ENCODE data around the gene COPG1. TPM values are rescaled to one million over a fixed set of nuclear protein-coding genes. Genes with fewer than 3 reads are reported as not detected.

The COPG1 gene
- total and polyA plus RNA-seq, 2 experiments from 2014 or later, result 114 to 154 TPM

DNA sequence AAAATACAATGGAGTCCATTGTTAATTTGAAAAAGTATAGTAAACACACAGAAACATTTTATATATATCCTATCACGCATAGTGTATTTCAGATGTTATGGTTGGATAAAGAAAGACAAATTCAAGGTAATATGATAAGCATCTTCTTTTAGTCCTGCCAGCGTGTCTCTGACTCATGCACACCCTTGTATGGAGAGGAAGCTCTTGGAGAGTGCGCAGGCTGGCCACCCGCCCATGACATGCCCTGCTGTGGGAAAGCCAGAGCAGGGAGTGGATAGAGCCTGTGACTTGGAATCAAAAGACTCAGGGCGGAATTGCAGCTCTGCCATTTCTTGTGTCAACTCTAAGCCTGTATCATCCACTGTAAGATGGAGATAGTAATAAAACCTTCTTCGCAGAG, 23.0 kb upstream of the COPG1 start:
- Histone ChIP-seq H3K4me1 (ENCODE audit: low read depth) (no peaks in the 10 kb centered on the region), H3K36me3 (no peaks in the 10 kb centered on the region), H3K27ac (no peak overlapping the region), H3K4me3 (no peak overlapping the region), H3K27me3 (no peaks in the 10 kb centered on the region), H3K9me3 (ENCODE audit: low read depth) (no peaks in the 10 kb centered on the region)
- TF ChIP-seq, protein P1, sequence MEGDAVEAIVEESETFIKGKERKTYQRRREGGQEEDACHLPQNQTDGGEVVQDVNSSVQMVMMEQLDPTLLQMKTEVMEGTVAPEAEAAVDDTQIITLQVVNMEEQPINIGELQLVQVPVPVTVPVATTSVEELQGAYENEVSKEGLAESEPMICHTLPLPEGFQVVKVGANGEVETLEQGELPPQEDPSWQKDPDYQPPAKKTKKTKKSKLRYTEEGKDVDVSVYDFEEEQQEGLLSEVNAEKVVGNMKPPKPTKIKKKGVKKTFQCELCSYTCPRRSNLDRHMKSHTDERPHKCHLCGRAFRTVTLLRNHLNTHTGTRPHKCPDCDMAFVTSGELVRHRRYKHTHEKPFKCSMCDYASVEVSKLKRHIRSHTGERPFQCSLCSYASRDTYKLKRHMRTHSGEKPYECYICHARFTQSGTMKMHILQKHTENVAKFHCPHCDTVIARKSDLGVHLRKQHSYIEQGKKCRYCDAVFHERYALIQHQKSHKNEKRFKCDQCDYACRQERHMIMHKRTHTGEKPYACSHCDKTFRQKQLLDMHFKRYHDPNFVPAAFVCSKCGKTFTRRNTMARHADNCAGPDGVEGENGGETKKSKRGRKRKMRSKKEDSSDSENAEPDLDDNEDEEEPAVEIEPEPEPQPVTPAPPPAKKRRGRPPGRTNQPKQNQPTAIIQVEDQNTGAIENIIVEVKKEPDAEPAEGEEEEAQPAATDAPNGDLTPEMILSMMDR (IDR thresholded peaks at IDR 0.05; ENCODE audit: low read depth, low read length), result no peak
- DNase-seq (ENCODE audit: low read depth in 1 of 2, low spot score in 1 of 2), result peak in 1 of 2 donors; percentile 81

- no peaks in the 10 kb centered on the region for H3K36me3 ChIP-seq
- no peak overlapping the region for H3K27ac ChIP-seq
- peak in 1 of 2 donors; percentile 76 for DNase-seq (ENCODE audit: low read depth in 1 of 2, low spot score in 1 of 2)
- no peaks in the 10 kb centered on the region for H3K9me3 ChIP-seq (ENCODE audit: low read depth)
- TF ChIP-seq, protein P1 (IDR thresholded peaks at IDR 0.05; ENCODE audit: low read depth, low read length), result no peak
- no peaks in the 10 kb centered on the region for H3K4me1 ChIP-seq (ENCODE audit: low read depth)
- no peaks in the 10 kb centered on the region for H3K27me3 ChIP-seq
- no peak overlapping the region for H3K4me3 ChIP-seq
Measured at GRCh38 chr3:129228891-129229585, 20.4 kb upstream of the COPG1 start.

DNA sequence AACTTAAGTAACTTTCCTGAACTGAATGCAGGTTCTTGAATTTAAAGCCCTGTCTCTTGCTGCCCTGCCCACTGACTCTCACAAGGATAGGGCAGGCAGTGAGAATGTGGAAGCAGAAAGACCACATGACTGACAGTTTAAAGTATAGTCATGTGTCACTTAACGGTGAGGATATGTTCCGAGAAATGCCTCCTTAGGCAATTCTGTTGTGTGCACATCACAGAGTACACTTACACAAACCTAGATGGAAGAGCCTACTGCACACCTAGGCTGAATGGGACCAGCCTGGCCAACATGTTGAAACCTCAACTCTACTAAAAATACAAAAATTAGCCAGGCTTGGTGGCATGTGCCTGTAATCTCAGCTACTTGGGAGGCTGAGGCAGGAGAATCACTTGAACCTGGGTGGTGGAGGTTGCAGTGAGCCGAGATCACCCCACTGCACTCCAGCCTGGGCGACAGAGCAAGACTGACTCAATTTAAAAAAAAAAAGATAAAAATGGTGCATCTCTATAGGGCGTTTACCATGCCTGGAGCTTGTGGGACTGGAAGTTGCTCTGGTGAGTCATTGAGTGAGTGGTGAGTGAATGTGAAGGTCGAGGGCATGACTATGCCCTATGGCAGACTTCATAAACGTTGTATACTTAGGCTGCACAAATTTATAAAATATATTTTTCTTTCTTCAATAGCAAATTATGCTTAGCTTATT, 18.9 kb upstream of the COPG1 start:
- H3K27me3 ChIP-seq, result no peaks in the 10 kb centered on the region
- H3K4me1 ChIP-seq (ENCODE audit: low read depth), result no peaks in the 10 kb centered on the region
- no peak overlapping the region for H3K4me3 ChIP-seq
- H3K27ac ChIP-seq, result no peak overlapping the region
- no peaks in the 10 kb centered on the region for H3K9me3 ChIP-seq (ENCODE audit: low read depth)
- DNase-seq (ENCODE audit: low read depth in 1 of 2, low spot score in 1 of 2), result peak in 1 of 2 donors; percentile 67
- TF ChIP-seq, protein P1 (IDR thresholded peaks at IDR 0.05; ENCODE audit: low read depth, low read length), result no peak
- no peaks in the 10 kb centered on the region for H3K36me3 ChIP-seq

- TF ChIP-seq, protein P1 (IDR thresholded peaks at IDR 0.05; ENCODE audit: low read depth, low read length), result no peak
- no peak overlapping the region for H3K4me3 ChIP-seq
- no peaks in the 10 kb centered on the region for H3K9me3 ChIP-seq (ENCODE audit: low read depth)
- H3K27ac ChIP-seq, result no peak overlapping the region
- no peaks in the 10 kb centered on the region for H3K36me3 ChIP-seq
- no peaks in the 10 kb centered on the region for H3K27me3 ChIP-seq
- H3K4me1 ChIP-seq (ENCODE audit: low read depth), result no peaks in the 10 kb centered on the region
- DNase-seq (ENCODE audit: low read depth in 1 of 2, low spot score in 1 of 2), result no peak
Measured at GRCh38 chr3:129231331-129232119, 17.9 kb upstream of the COPG1 start.

DNA sequence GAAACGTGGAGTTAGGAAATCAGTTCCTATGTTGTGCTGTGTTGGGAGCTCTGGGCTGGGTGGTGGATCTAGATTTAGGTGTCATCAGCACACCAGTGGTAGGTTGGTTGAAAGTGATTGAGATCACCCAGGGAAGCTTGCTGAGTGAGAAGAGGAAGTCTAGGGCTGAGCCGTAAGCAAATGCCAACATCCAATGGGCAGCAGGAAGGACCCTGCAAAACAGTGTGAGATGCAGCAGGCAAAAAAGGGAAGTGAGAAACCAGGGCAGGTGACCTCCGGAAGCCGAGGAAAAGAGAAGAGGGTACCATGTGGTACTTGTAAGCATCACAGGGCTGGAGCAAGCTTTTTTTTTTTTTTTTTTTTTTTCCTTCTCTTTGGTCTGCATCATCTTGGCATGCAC, 15.9 kb upstream of the COPG1 start:
- Histone ChIP-seq H3K27me3 (no peaks in the 10 kb centered on the region), H3K4me3 (no peak overlapping the region), H3K4me1 (ENCODE audit: low read depth) (no peaks in the 10 kb centered on the region), H3K36me3 (no peaks in the 10 kb centered on the region), H3K9me3 (ENCODE audit: low read depth) (no peaks in the 10 kb centered on the region), H3K27ac (no peak overlapping the region)
- DNase-seq (ENCODE audit: low read depth in 1 of 2, low spot score in 1 of 2), result no peak
- TF ChIP-seq, protein P1 (IDR thresholded peaks at IDR 0.05; ENCODE audit: low read depth, low read length), result no peak

Measured in cardiac muscle cell (in vitro differentiated cells and primary cell).